COLO668 (cell line): ENCODE results near the gene TMEM87A.
"Not testable (repeated sequence)": the region's sequence is repeated elsewhere in the genome, so short reads cannot be mapped to it uniquely, and the experiment has no call there.

Source experiments
- DNase-seq: peaks from one replicate; lab custom pipeline; 2025; ENCODE audit not compliant: unreplicated experiment; lab: John Stamatoyannopoulos, UW

Gene TMEM87A

DNA sequence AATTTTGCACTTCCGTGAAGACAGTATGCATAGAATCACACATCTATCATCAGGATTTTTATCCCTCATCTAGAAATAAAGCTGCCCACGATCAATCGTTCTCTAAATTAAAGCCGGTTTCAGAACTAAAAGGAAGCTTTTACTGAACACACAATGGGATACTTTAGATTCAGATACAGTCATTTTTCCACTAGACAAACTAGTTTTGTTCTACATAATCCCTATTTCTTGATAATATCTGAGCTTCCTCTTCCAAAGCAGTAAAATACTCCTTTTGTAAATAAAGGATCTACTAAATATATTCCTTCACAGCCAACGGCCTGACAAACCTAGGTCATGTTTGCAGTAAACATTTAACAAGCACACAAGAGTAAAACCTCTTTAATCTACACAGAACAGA, 2.2 kb downstream of the TMEM87A start:
- no peak for DNase-seq

DNA sequence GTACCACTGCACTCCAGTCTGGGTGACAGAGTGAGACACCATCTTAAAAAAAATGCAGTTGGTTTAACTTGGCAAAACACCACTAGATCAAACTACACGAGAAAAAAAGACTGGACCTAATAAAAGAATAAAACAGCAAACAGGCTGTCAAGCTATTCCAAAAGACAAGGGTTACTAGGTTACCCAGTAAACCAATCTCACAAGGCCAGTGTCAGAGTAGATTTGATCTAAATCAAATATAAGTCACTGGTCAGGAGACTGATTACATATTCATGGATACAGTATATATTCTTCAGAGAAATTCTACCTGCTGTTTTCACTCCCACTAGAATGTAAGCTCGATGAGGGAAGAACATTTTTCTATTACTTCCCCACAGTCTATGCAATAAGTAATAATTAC, 2.7 kb downstream of the TMEM87A start:
- no peak for DNase-seq

DNA sequence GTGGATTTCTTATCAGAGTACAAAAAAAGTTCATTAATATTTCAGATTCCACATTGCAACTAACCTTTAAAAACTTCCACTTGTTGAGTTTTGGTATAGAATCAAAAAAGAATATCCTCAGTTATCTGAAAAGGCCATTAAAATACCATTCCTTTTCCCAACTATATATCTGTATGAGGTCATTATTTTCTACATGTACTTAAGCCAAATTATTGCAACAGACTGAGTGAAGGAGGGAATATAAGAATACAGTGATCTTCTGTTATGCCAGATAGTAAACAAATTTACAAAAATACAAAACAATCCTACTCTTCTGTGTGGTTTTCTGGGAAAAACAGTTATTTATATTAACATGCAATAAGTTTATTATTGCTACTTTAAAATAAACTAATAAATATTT, 5.9 kb downstream of the TMEM87A start:
- no peak for DNase-seq

DNA sequence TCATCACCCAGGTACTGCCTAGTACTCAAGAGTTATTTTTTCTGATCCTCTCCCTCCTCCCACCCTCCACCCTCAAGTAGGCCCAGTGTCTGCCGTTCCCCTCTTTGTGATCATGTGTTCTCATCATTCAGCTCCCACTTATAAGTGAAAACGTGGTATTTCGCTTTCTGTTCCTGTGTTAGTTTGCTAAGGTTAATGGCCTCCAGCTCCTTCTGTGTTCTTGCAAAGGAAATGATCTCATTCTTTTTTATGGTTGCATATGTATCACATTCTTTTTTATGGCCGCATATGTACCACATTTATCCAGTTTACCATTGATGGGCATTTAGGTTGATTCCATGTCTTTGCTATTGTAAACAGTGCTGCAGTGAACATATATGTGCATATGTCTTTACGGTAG, 8.4 kb downstream of the TMEM87A start:
- no peak for DNase-seq

DNA sequence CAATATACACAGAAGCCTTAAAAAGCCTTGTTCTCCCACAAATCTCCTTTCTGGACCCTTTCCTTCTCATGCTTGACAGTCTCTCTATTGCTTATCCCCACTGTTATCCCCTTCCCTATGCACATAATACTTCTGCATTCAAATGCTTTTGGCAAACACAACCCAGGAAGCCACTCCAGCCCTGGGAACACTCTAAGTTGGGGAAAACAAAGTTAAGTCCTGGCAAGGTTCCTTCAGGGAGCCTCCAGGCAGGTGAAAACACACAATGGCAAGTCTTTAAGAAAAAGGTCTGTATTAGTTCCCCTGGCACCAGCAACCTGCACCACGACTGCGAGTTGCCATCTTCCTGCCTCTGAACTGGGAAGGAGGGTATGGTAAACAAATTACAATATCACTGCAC, 19.9 kb downstream of the TMEM87A start:
- DNase-seq: no peak

DNA sequence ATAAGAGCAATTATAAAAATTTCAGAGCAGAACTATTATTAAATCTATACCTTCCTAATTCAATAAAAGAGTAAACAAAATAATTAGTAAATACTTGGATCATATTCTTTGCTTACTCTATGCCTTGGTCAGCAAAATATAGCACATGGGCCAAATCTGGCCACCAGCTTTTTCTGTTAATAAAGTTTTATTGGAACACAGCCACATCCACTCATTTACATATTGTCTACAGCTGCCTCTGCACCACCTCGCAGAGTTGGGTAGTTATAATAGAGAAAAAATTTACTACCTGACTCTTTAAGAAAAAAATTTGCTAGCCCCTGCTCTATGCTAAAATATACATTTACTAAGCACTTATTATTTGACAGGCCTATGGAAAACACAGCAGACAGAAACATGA, 32.4 kb downstream of the TMEM87A start:
- DNase-seq: no peak

DNA sequence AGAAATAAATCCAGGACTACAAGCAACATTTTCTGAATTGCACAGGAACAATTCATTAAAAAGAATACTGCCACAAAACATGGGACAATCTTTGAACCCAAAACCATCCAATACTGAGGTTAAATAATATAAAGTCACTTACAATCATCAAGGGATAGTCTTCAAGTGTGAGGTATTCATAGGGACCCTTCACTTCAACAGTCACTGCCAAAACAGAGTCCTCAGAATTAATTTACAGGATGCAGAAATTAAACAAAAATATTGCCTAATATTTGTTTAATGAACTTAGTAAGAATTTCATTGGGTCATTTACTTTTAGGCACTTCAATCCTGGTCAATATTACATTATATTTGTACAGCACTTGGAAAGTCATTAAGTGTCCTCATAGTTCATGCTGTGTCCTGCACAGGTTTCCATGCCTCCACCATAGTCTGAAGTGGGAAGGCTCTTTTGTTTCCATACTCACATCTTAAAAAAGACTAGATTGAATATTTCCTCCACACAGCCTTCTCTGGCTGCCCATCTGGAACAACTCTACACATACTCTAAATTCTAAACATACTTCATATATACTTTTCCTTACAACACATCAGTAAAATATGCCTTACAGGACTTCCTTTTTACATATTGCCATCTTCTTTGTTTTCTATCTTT, 33.6 kb downstream of the TMEM87A start:
- DNase-seq: no peak

DNA sequence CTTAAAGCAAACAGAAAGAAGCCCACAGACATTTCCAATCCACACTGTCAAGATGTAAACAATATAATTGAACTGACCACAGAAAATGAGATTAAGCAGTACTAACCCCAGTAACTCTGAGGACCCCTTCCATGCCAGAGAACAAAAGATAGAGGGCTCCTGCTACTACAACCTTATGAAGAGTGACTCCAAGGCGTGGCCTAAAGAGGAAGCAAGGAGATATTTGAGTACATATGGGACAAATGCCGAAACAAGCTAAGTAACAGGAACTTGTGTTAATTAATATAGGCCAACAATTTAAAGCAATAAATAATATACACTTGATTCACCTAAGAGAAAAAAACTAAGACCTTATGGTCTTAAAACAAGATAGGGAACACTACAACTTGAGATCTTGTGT, 40.1 kb downstream of the TMEM87A start:
- no peak for DNase-seq

DNA sequence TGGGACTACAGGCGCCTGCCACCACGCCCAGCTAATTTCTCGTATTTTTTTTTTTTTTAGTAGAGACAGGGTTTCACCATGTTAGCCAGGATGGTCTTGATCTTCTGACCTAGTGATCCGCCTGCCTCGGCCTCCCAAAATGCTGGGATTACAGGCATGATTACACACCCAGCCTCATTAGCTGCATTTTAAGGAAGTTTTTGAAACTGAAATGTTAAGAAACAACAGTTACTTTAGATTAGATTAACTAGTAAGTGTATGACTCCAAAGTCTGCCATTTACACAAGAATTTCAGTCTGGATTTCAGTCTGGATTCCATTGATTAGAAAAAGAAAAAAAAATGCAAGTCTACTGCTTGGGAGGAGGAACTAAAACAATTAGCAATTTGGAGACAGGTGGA, 40.6 kb downstream of the TMEM87A start:
- no peak for DNase-seq

DNA sequence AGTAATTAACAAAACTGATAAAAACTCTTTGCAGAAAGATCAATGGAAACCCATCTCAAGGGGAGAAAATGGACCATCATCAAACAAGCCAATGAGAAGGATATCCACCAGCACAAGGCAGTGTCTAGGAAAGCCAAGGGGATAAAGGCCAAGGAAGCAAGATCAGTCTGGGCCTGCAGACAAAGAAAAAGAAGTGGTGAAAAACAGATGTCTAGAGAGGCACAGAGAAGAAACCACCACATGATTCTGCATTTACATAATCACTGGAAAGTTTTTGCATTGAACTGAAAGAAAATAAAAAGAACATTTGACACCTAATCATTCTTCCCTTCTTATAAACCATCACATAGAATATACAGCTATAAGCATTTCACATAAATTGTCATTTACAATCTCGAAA, 42.1 kb downstream of the TMEM87A start:
- no peak for DNase-seq

DNA sequence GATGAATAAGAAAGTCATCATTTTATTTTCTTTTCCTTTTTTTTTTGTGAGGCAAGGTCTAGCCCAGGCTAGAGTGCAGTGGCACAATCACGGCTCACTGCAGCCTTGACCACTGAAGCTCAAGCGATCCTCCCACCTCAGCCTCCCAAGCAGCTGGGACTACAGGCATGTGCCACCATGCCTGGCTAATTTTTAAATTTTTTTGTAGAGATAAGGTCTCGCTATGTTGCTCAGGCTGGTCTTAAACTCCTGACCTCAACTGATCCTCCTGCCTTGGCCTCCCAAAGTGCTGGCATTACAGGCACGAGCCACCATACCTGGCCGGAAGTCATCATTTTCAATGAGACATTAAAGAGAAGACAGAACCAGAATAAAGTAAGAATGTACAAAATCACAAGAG, 44.3 kb downstream of the TMEM87A start:
- DNase-seq: not testable (repeated sequence)

DNA sequence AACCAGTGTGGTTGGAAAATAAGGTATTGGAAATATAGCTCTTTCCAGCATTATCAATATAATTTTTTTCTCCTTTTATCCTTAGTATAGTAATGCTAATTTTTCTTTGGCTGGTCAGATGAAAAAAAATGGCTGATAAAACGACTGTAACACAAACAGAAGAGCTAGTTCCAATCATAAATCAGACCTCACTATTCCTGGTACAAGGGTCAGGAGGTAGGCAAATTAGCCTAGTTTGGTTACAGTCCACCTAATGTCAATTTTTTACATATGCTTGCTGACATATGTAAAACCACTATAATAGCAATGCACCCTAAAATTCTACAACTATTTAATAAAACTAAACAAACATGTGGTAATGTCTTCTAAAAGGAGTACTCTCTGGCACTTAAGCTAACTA, 45.2 kb downstream of the TMEM87A start:
- no peak for DNase-seq

DNA sequence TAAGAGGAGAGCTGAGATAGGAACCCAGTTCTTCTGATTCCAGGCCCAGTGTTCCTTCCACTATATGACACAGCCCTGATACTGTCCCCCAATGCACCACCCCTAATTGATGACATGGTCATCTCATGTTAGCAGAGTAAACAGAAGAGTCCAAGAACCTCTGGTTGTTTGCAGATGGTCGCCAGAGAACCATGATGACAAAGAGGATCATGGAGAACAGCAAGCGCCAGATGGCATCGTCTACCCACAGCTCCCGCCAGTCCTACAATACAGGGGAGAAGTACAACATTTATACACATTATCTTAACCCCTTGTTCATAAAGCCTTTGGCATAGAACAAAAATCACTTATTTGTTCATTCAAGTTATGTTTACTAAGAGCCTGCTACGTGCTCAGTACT, 46.6 kb downstream of the TMEM87A start:
- peak; percentile 27 for DNase-seq

DNA sequence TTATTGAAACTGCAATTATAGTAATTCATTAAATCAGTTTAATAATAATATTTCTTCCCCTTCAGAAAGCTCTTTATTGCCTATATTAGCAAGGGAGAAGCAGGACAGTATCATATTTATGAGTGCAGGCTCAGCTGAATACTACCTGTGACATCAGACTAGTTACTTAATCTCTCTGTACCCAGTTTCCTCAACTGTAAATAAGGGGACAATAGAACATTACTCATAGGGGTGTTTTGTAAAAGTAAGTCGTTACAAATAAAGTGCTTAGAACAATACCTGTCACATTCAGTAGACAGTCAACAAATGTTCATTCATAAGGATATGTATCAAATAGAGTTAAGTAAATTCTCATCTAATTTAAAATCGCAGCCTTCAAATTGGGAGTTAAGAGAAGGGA, 53.0 kb downstream of the TMEM87A start:
- DNase-seq: no peak

DNA sequence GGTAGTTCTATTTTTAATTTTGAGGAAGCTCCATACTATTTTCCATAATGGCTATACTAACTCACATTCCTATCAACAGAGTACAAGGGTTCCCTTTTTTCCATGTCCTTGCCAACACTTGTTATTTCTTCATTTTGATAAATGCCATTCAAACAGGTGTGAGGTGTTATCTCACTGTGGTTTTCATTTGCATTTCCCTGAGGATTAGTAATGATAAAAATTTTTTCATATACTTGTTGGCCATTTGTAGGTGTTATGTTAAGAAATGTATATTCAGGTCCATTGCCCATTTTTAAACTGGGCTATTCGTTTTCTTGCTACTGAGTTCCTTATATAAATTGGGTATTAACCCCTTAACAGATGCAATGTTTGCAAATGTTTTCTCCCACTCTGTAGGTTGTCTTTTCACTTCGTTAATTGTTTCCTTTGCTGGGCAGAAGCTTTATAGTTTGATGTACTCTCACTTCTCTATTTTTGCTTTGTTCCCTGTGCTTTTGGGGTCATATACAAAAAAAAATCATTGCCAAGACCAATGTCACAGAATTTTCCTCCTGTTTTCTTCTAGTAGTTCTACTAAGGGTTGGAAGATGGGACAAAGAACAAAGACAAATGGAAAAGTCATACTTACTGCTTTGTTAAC, 54.2 kb downstream of the TMEM87A start:
- no peak for DNase-seq

DNA sequence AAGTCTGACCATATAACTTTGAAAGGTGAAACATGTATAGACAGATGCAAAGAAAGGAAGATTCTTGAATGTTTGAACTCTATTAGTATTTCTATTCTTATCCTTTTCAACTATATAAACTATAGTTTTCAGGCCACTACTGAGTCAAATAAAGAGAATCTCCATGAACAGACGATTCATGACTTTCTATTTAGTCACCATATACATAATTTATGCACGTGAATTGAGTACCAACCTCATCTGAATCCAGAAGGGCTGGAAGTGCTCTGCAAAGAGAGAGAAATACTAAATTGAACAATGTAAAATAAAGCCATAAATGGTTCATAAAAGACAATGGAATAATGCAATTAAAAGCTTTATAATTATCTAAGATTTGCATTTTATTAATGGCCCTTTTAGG, 55.7 kb downstream of the TMEM87A start:
- no peak for DNase-seq

DNA sequence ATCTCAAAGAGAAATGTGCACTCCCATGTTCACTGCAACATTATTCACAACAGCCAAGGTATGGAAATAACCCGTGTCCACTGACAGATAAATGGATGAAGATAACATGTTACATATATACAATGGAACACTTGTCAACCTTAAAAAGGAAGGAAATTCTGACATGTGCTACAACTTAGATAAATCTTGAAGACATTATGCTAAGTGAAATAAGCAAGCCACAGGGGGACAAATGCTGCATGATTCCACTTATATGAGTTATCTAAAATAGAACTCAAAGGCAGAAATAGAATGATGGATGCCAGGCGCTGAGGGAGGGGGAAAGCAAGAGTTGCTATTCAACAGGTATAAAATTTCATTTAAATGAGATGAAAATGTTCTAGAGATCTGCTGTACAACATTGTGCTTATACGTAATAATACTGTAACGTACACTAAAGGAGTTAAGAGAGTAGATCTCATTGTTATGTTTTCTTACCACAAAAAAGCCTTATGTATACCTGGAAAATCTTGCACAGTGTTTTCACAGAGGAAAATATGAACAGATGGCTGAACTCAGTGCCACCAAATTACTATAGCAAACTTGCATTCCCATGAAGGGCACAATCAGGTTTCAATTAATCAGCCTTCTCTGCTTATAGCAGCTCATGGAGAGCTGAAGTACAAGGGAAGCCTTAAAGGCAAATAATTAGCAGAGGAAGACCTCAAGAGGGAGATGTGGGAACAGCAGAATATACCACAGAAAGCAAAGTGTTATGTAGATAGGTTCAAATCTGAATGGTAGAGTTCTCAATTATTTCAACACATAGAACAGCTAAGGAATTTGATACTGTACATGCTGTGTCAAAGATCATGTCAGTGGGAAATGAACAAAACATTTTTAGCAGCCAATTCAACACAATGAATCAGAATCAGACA, 57.1 kb downstream of the TMEM87A start:
- no peak for DNase-seq

DNA sequence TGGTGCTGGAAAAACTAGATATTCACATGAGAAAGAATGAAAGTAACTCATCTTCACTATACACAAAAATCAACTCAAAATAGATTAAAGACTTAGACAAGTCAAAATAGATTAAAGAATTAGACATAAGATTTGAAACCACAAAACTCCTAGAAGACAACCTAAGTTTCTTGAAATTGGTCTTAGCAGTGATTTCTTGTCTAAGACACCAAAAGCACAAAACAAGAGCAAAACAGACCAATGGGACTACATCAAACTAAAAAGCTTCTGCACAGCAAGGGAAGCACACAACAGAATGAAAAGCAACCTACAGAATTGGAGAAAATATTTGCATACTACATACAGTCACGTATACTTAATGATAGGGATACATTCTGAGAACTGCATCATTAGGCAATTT, 58.6 kb downstream of the TMEM87A start:
- DNase-seq: no peak

DNA sequence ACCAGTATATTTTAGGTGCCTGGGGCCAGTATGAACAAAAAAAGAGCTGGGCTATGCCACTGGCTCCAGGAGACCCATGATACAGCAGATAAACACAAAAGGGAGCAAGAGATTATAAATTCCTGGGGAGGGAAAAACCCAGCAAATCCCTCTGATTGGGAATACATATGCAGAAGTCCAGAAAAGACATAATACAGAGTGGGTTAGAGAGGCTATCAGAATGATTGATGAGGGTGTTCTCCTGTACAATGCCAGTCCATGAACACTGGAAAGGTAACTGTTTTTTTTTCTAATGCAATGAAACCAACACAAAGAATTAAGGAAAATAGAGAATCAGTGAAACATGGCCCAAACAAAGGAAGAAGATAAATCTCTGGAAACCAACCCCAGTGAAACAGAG, 59.7 kb downstream of the TMEM87A start:
- no peak for DNase-seq

DNA sequence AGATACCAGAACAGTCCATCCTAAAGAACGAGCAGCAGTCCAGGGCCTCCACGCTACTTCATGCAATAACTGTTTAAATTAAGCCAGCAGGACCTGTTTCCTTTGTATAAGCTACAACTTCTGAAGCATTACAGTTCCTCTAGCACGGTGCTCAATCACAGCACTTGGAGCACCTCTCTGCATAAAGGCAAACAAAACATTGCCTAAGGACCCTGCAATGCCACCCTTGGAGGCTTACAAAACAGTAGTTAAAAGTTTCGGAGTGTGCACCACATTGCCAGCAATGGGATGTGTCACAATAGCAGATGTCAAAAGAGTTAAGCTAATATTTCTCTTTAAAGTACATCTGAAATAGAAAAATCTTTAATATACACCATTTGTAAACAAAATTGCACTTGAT, 62.5 kb downstream of the TMEM87A start:
- no peak for DNase-seq

DNA sequence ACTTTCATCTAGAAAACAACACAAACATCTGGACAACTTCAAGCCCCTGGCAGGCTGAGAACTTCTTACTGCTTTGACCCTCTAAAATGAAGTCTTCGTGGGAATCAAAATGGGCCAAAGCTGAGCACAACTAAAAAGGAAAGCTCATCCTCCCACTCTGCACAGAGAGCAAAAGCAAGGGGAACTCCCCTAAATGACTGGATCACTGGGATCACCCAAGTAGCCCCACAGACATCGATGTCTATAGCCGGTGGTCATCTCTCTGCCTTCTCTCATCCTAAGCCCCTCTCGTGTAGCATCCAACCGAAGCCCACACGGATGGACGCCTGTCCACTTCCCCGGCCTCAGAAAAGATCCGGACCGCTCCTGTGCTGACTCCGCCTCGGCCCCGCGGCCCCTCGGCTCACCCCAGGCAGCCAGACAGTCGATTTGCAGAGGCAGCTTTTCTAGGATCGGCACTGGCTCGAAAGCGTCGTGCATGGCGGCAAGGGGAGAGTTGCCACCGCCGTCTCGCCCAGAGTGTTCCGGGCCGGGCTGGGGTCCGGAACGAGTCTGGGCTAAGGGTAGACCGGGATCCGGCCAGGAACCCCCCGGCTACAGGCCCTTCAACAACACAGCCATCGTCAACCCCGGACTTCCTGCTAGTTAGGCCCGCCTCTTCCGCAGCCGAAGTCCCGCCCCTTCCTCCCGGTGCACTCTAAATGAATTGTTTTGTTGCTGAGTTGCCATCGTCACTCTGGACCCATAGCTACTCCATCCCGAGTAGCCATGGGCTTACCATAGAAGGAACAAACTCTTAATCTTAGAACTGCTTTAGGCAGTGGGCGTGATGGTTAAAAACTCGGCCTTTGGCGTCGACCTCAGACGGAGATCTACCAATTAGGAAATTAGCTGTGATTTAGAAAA, 65.3 kb downstream of the TMEM87A start, which contains the start of gene VPS39:
Gene VPS39 (minus strand): TSS at position 631 of the 906 bp plus-strand sequence. CDS start 151 bp downstream, at position 480.
- peak; percentile 82 for DNase-seq
